HG03558 (cell line): Measurements from ENCODE around the gene ZIC4.

Experiments used
- ATAC-seq: cut with Tn5 transposase; IDR thresholded peaks from one replicate; pipeline ENCODE4 v1.9.1; 2021; ENCODE audit warnings: moderate number of reproducible peaks; ENCODE audit not compliant: unreplicated experiment; ENCODE audit errors: extremely low read depth

ZIC4 gene

GRCh38 chr3:147377412-147378367 is 28.7 kb downstream of the ZIC4 start:
- no peak for ATAC-seq

GRCh38 chr3:147373301-147373700 is 33.0 kb downstream of the ZIC4 start:
- no peak for ATAC-seq

- no peak for ATAC-seq
Observed at GRCh38 chr3:147372525-147373027, 33.8 kb downstream of the ZIC4 start.

GRCh38 chr3:147371771-147372340 is 34.5 kb downstream of the ZIC4 start:
- ATAC-seq: no peak

- no peak for ATAC-seq
Observed at GRCh38 chr3:147371140-147371539, 35.2 kb downstream of the ZIC4 start.

GRCh38 chr3:147370349-147370748 is 36.0 kb downstream of the ZIC4 start:
- ATAC-seq: no peak

- ATAC-seq: no peak
Observed at GRCh38 chr3:147369661-147370123, 36.7 kb downstream of the ZIC4 start.

GRCh38 chr3:147369231-147369630 is 37.1 kb downstream of the ZIC4 start:
- ATAC-seq: no peak

GRCh38 chr3:147368561-147369221 is 37.7 kb downstream of the ZIC4 start:
- ATAC-seq: no peak

- no peak for ATAC-seq
Observed at GRCh38 chr3:147368151-147368550, 38.2 kb downstream of the ZIC4 start.

GRCh38 chr3:147367676-147368075 is 38.7 kb downstream of the ZIC4 start:
- no peak for ATAC-seq

- no peak for ATAC-seq
Observed at GRCh38 chr3:147365196-147366115, 40.9 kb downstream of the ZIC4 start.

- ATAC-seq: no peak
Observed at GRCh38 chr3:147364771-147365170, 41.6 kb downstream of the ZIC4 start.

- ATAC-seq: no peak
Observed at GRCh38 chr3:147361454-147362420, 44.6 kb downstream of the ZIC4 start.

- no peak for ATAC-seq
Observed at GRCh38 chr3:147360646-147361453, 45.5 kb downstream of the ZIC4 start.

GRCh38 chr3:147360051-147360439 is 46.3 kb downstream of the ZIC4 start:
- no peak for ATAC-seq

- no peak for ATAC-seq
Observed at GRCh38 chr3:147359177-147360050, 46.9 kb downstream of the ZIC4 start.
